K562 (cell line): ENCODE results near the gene RHCG. TPM values are rescaled to one million over a fixed set of nuclear protein-coding genes. Genes with fewer than 3 reads are reported as not detected.
A peak's percentile ranks its signal among the peaks of the same experiment; 100 is the strongest.

ENCODE experiments used
- ATAC-seq: fragments of 200-7000 bp; cut with Tn5 transposase; 3 replicates; pipeline ENCODE4 v1.9.1; 2020; ENCODE audit warnings: moderate library complexity
- BruUV-seq: library from RNA; stranded (reverse); fragments of 400-500 nt; replicated peaks from 2 replicates; lab custom pipeline; 2021; lab: Mats Ljungman, UMichigan
- CTCF ChIA-PET: fragments of 300-600 bp; formaldehyde crosslinking; extraction: SDS; loops from one replicate; lab custom pipeline; 2021; ENCODE audit warnings: low intra/inter-chr PET ratio; lab: Yijun Ruan, JAX
- POLR2A ChIA-PET: fragments of 300-600, 350-650 bp; sonication (Branson Sonifier 250); formaldehyde crosslinking; extraction: SDS; loops from one replicate; lab custom pipeline; 2021; ENCODE audit warnings: antibody characterized with exemption, inconsistent platforms; lab: Yijun Ruan, JAX
- DNase-seq, 4 experiments: peaks; one replicate each; pipeline versions ENCODE4 v3.0.0 to v3.0.0-alpha.2; 2011 to 2018; ENCODE audit warnings: low spot score in 3 of 4, mixed read lengths in 3 of 4; ENCODE audit errors: extremely low read depth in 1 of 4
- FAIRE-seq: peaks from 2 replicates; lab custom pipeline; 2011; peaks lifted over from hg19 to GRCh38; lab: Jason Lieb, UNC
- H2AFZ ChIP-seq: 2 replicates; pipeline ENCODE4 v1.6.0; 2011; ENCODE audit warnings: low read depth, low read length, control low read depth, inconsistent platforms
- H3K27ac ChIP-seq: fragments of 200-600 bp; 3 replicates; pipeline ENCODE4 v1.8.0; 2011; ENCODE audit warnings: low read depth, mild to moderate bottlenecking, control low read depth, inconsistent platforms, low read length, moderate library complexity, mixed read lengths; ENCODE audit errors: extremely low read depth
- H3K27me3 ChIP-seq, 2 experiments: fragments of 300-600 bp in 1 of 2; 2 replicates in 1 of 2; 3 replicates in 1 of 2; pipeline versions ENCODE4 v1.6.0 to v1.8.0; 2011; ENCODE audit warnings: inconsistent platforms in 2 of 2, low read length in 2 of 2, mild to moderate bottlenecking in 1 of 2, mixed read lengths in 1 of 2, moderate library complexity in 1 of 2; ENCODE audit not compliant: control insufficient read depth in 2 of 2, insufficient read depth in 2 of 2
- H3K36me3 ChIP-seq: fragments of 300-600 bp; 3 replicates; pipeline ENCODE4 v1.8.0; 2011; ENCODE audit warnings: mild to moderate bottlenecking, low read length, inconsistent platforms; ENCODE audit not compliant: control insufficient read depth, insufficient read depth
- H3K4me1 ChIP-seq, 2 experiments: fragments of 200-600 bp in 1 of 2; replicated peaks in 1 of 2; 2 replicates in 1 of 2; 3 replicates in 1 of 2; pipeline versions ENCODE4 v1.5.1 to v1.8.0; 2011; ENCODE audit warnings: inconsistent platforms in 2 of 2, low read length in 2 of 2, mild to moderate bottlenecking in 1 of 2, mixed read lengths in 1 of 2, moderate library complexity in 1 of 2; ENCODE audit not compliant: control insufficient read depth in 2 of 2, insufficient read depth in 2 of 2
- H3K4me2 ChIP-seq: 2 replicates; pipeline ENCODE4 v1.6.1; 2011; ENCODE audit warnings: low read length, control low read depth, inconsistent platforms, mixed read lengths; ENCODE audit not compliant: insufficient read depth
- H3K4me3 ChIP-seq: fragments of 200-600 bp; sonication (generic), shearing (Covaris generic); 2 replicates; pipeline ENCODE4 v1.5.1; 2016; ENCODE audit warnings: control low read depth, inconsistent platforms
- H3K79me2 ChIP-seq: fragments of 200-600 bp; 3 replicates; pipeline ENCODE4 v1.8.0; 2011; ENCODE audit warnings: low read length, inconsistent platforms; ENCODE audit not compliant: control insufficient read depth, insufficient read depth
- H3K9ac ChIP-seq, 2 experiments: 2 replicates each; pipeline versions ENCODE4 v1.6.0 to v1.6.1; 2011; ENCODE audit warnings: low read depth in 2 of 2, low read length in 2 of 2, control low read depth in 1 of 2, inconsistent platforms in 1 of 2, mild to moderate bottlenecking in 1 of 2, mixed read lengths in 1 of 2; ENCODE audit not compliant: insufficient read depth in 1 of 2
- H3K9me1 ChIP-seq: one replicate; pipeline ENCODE4 v1.6.0; 2011; ENCODE audit warnings: inconsistent platforms, mild to moderate bottlenecking, low read length, moderate library complexity; ENCODE audit not compliant: control insufficient read depth, insufficient read depth
- H3K9me3 ChIP-seq: replicated peaks from 2 replicates; pipeline ENCODE4 v1.5.1; 2011; ENCODE audit warnings: low read depth, low read length, inconsistent platforms; ENCODE audit not compliant: control insufficient read depth, insufficient read depth
- H4K20me1 ChIP-seq: replicated peaks from 2 replicates; pipeline ENCODE4 v1.6.1; 2011; ENCODE audit warnings: low read length, inconsistent platforms, mixed read lengths; ENCODE audit not compliant: control insufficient read depth, insufficient read depth
- CBX3 ChIP-seq, 2 experiments: IDR thresholded peaks; 1 replicate in 1 of 2; 2 replicates in 1 of 2; pipeline ENCODE4 v1.6.1; 2012; ENCODE audit warnings: inconsistent platforms in 2 of 2, low read length in 2 of 2, borderline replicate concordance in 1 of 2, control low read depth in 1 of 2
- GATA2 ChIP-seq: sonication (generic); formaldehyde crosslinking; IDR thresholded peaks from 2 replicates; pipeline ENCODE4 v1.4.0; 2020; ENCODE audit warnings: mild to moderate bottlenecking, missing genetic modification reagents
- KHSRP ChIP-seq: fragments of 450-650 bp; IDR thresholded peaks from 2 replicates; pipeline ENCODE4 v1.6.1; 2017
- MTA2 ChIP-seq: fragments of 450-650 bp; IDR thresholded peaks from 2 replicates; pipeline ENCODE4 v1.6.1; 2016; ENCODE audit warnings: low read depth
- NR2C2 ChIP-seq, 2 experiments: fragments of 200-800 bp in 1 of 2; sonication (Bioruptor generic) in 1 of 2; sonication (generic) in 1 of 2; formaldehyde crosslinking in 1 of 2; IDR thresholded peaks; 2 replicates each; pipeline versions ENCODE4 v1.6.1 to v1.8.0; 2016 to 2022; ENCODE audit warnings: mild to moderate bottlenecking in 1 of 2, missing compliant biosample characterization in 1 of 2, missing genetic modification characterization in 1 of 2, missing genetic modification reagents in 1 of 2
- RB1 ChIP-seq: fragments of 450-650 bp; IDR thresholded peaks from 2 replicates; pipeline ENCODE4 v1.6.1; 2017; ENCODE audit warnings: low read depth, mild to moderate bottlenecking
- SETDB1 ChIP-seq: IDR thresholded peaks from one replicate; pipeline ENCODE4 v1.6.1; 2012; ENCODE audit warnings: low read length, control low read depth, inconsistent platforms
- SP1 ChIP-seq: sonication (generic); formaldehyde crosslinking; IDR thresholded peaks from 2 replicates; pipeline ENCODE4 v1.8.1; 2022; ENCODE audit warnings: mild to moderate bottlenecking, missing genetic modification reagents
- SREBF2 ChIP-seq: sonication (generic); formaldehyde crosslinking; IDR thresholded peaks from 2 replicates; pipeline ENCODE4 v1.4.0; 2020; ENCODE audit warnings: mild to moderate bottlenecking, missing genetic modification reagents
- YY1 ChIP-seq, 3 experiments: IDR thresholded peaks; 2 replicates each; pipeline ENCODE4 v1.6.1; 2011; ENCODE audit warnings: low read length in 2 of 3, mild to moderate bottlenecking in 2 of 3, moderate library complexity in 2 of 3, borderline replicate concordance in 1 of 3, control low read depth in 1 of 3, low read depth in 1 of 3; ENCODE audit not compliant: insufficient read depth in 3 of 3, insufficient replicate concordance in 2 of 3, control insufficient read depth in 1 of 3, insufficient read length in 1 of 3; ENCODE audit errors: extremely low read depth in 1 of 3
- ZFP30 ChIP-seq: fragments of 250-450 bp; sonication (Bioruptor Pico); IDR thresholded peaks from 2 replicates; pipeline ENCODE4 v1.8.0; 2022; ENCODE audit warnings: moderate library complexity, mild to moderate bottlenecking, inconsistent platforms, borderline replicate concordance
- ZNF232 ChIP-seq: sonication (generic); formaldehyde crosslinking; IDR thresholded peaks from 2 replicates; pipeline ENCODE4 v1.8.0; 2022; ENCODE audit warnings: mild to moderate bottlenecking, missing genetic modification reagents
- WGBS: fragments of 100-300 bp; shearing (Covaris generic); methylation state at CpG from one replicate; pipeline ENCODE4 v1.1.6; 2016; ENCODE audit warnings: low coverage, mixed read lengths; ENCODE audit not compliant: insufficient coverage; ENCODE audit errors: missing lambda C conversion rate; 5-methylcytosine and 5-hydroxymethylcytosine counted together
- in situ Hi-C: fragments of 300-500 bp; cut with MboI; formaldehyde crosslinking; loops from 4 replicates; pipeline ENCODE4 v1.15.0; 2018; ENCODE audit warnings: inconsistent platforms, mixed read lengths
- intact Hi-C: fragments of 100-400 bp; cut with micrococcal nuclease; formaldehyde crosslinking; loops from 2 replicates; pipeline ENCODE4 v1.14.2; 2022
- polyA plus RNA-seq, 8 experiments: library from polyadenylated mRNA; depleted of rRNA in 4 of 8; stranded (reverse) in 5 of 8; unstranded in 3 of 8; fragments of >200 nt; fragmentation: Nextera tagmentation in 2 of 8; fragmentation: Illumina TruSeq in 1 of 8; extraction: Ambion mirVana in 2 of 8; extraction: Trizol in 1 of 8; gene quantifications; 2 replicates each; pipeline versions ENCODE4 v1.2.1 to v1.2.3, GENCODE V29; 2011 to 2014; ENCODE audit warnings: inconsistent platforms in 1 of 8, missing spikeins in 1 of 8
- total RNA-seq, 7 experiments: library from RNA; depleted of rRNA in 6 of 7; stranded (reverse); fragments of >200 nt in 6 of 7; fragmentation: Illumina TruSeq in 2 of 7; extraction: Trizol in 2 of 7; gene quantifications; 2 replicates each; pipeline versions ENCODE4 v1.2.1 to v1.2.3, GENCODE V29; 2011 to 2021; ENCODE audit warnings: low replicate concordance in 1 of 7
- TF ChIP-seq, protein P1 (sequence below): fragments of 250-450 bp; sonication (Bioruptor Pico); IDR thresholded peaks from 2 replicates; pipeline ENCODE4 v1.4.0; 2020; ENCODE audit warnings: borderline replicate concordance
- TF ChIP-seq, protein P2 (sequence below), 3 experiments: IDR thresholded peaks in 2 of 3; conservative IDR thresholded peaks in 1 of 3; 2 replicates each; pipeline ENCODE4 v1.5.1; 2011 to 2012; ENCODE audit warnings: low read length in 3 of 3, mild to moderate bottlenecking in 3 of 3, control low read depth in 2 of 3, improper control_type of control experiment in 1 of 3, inconsistent platforms in 1 of 3, low read depth in 1 of 3, mixed read lengths in 1 of 3, moderate library complexity in 1 of 3; ENCODE audit not compliant: insufficient read depth in 2 of 3

RHCG gene
- total and polyA plus RNA-seq, 9 of the 15 experiments (the other 6 are each of a cell fraction or from before 2014, with no cell fraction given), result not detected

DNA sequence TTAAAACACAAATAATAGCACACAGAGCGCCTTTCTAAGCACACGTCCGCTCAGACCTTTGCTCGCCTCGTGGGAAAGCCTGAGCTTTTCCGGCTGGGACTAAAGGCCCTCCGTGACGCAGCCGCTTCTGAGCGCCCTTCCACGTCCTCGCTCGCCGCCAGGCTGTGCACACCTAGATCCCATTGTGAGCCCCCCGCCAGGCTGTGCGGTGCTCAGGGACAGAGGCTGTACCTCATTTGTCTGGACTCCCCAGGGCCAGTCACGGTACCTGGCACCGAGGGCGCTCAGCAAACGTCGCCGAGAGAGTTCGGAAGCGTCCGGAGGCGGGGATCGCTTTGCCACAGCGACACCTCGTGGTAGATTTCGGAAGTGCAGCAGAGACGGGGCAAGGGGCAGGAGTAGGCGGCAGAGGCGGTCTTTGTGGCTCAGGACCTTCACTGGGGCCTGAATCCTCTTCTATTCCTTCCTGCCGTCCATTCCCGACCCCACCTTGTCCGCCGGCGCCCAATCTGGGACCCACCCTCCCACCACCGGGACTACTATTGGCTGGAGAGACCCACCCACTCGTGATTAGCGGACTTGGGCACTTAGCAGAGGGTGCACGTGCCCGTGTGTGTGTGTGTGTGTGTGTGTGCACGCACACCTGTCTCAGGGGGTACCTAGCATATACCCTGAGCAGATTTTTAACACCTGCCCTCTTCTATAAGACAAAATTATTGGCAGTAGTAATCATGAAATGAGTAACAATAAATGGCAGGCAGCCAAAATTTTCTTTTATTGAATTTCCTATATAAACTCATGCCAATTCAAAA is 65.6 kb downstream of the RHCG start:
- FAIRE-seq (peak; percentile 95), ATAC-seq (peak; percentile 99), DNase-seq (peak; percentile 84 to 92 (median 88))
- peak overlapping the region; percentile 17 for H3K4me3 ChIP-seq
- H3K79me2 ChIP-seq, result no peaks in the 10 kb centered on the region
- CTCF ChIA-PET, result interaction anchor here (0.6 to 2.9 kb wide), 8 partner anchors 11 to 536 kb away, joined by 3 to 65 read pairs (median 6); no protein-coding TSS in a partner anchor
- no peaks in the 10 kb centered on the region for H3K9me1 ChIP-seq
- peaks cover 3 to 26% of the 10 kb centered on the region in 2 experiments; a peak in 3 of 5 replicates for H3K27me3 ChIP-seq
- H3K36me3 ChIP-seq, result no peaks in the 10 kb centered on the region
- BruUV-seq, result no TSS peak
- in situ Hi-C loops, result no loop called here
- H3K27ac ChIP-seq, result no peak overlapping the region
- H3K9ac ChIP-seq, result peak overlapping the region; percentile 17 to 94; a peak in 3 of 4 replicates
- H2AFZ ChIP-seq, result peak overlapping the region; percentile 93
- peak overlapping the region; percentile 88 for H3K4me2 ChIP-seq
- H4K20me1 ChIP-seq, result no peaks in the 10 kb centered on the region
- POLR2A ChIA-PET, result interaction anchor here (0.9 to 1.0 kb wide), 2 partner anchors 13 to 224 kb away, joined by 3 to 7 read pairs; no protein-coding TSS in a partner anchor
- 3% methylated on average over 43 of the region's 44 CpGs for WGBS
- no peaks in the 10 kb centered on the region for H3K9me3 ChIP-seq
- H3K4me1 ChIP-seq, result peaks cover 0 to 7% of the 10 kb centered on the region in 2 experiments; a peak in 2 of 5 replicates
- intact Hi-C loops, result loop anchor here (1.0 to 2.0 kb wide), 2 partner anchors 14 to 72 kb away; no protein-coding TSS in a partner anchor
- TF ChIP-seq CBX3 (IDR thresholded peaks at IDR 0.05; ENCODE audit: borderline replicate concordance in 1 of 2, low read length in 2 of 2) (peak in 1 of 2 experiments; percentile 44; a peak in 1 of 3 replicates), NR2C2 (CRISPR knock-in tag; IDR thresholded peaks at IDR 0.05) (0 out of 2 replicates have a peak, but pooled peaks have one; percentile 11), NR2C2 (tag; IDR thresholded peaks at IDR 0.05) (no peak), GATA2 (CRISPR knock-in tag) (no peak), ZFP30 (CRISPR knock-in tag) (no peak), YY1 (IDR thresholded peaks at IDR 0.05; ENCODE audit: borderline replicate concordance in 1 of 3, control insufficient read depth in 1 of 3, extremely low read depth in 1 of 3, insufficient read depth in 3 of 3, insufficient read length in 1 of 3, insufficient replicate concordance in 2 of 3, low read depth in 1 of 3, low read length in 2 of 3) (no peak), SREBF2 (0 out of 2 replicates have a peak, but pooled peaks have one; percentile 20), RB1 (peak; percentile 69), KHSRP (no peak), ZNF232 (no peak), MTA2 (no peak), SETDB1 (no peak), SP1 (CRISPR knock-in tag) (peak; percentile 52; the same call in 1 of the 2 replicates)
- TF ChIP-seq, protein P1, sequence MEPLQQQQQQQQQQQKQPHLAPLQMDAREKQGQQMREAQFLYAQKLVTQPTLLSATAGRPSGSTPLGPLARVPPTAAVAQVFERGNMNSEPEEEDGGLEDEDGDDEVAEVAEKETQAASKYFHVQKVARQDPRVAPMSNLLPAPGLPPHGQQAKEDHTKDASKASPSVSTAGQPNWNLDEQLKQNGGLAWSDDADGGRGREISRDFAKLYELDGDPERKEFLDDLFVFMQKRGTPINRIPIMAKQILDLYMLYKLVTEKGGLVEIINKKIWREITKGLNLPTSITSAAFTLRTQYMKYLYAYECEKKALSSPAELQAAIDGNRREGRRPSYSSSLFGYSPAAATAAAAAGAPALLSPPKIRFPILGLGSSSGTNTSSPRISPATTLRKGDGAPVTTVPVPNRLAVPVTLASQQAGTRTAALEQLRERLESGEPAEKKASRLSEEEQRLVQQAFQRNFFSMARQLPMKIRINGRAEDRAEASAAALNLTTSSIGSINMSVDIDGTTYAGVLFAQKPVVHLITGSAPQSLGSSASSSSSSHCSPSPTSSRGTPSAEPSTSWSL (CRISPR knock-in tag), result no peak
- TF ChIP-seq, protein P2, sequence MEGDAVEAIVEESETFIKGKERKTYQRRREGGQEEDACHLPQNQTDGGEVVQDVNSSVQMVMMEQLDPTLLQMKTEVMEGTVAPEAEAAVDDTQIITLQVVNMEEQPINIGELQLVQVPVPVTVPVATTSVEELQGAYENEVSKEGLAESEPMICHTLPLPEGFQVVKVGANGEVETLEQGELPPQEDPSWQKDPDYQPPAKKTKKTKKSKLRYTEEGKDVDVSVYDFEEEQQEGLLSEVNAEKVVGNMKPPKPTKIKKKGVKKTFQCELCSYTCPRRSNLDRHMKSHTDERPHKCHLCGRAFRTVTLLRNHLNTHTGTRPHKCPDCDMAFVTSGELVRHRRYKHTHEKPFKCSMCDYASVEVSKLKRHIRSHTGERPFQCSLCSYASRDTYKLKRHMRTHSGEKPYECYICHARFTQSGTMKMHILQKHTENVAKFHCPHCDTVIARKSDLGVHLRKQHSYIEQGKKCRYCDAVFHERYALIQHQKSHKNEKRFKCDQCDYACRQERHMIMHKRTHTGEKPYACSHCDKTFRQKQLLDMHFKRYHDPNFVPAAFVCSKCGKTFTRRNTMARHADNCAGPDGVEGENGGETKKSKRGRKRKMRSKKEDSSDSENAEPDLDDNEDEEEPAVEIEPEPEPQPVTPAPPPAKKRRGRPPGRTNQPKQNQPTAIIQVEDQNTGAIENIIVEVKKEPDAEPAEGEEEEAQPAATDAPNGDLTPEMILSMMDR (IDR thresholded peaks at IDR 0.05 in 2 of 3, conservative IDR thresholded peaks at IDR 0.05 in 1 of 3; ENCODE audit: insufficient read depth in 2 of 3, low read depth in 1 of 3, low read length in 3 of 3), result peak; percentile 94 to 97 (median 95)
